Heart right ventricle (tissue), 16 donors: Measurements from ENCODE around the gene PRCP. TPM values are rescaled to one million over a fixed set of nuclear protein-coding genes. Genes with fewer than 3 reads are reported as not detected.

Experiments
- ATAC-seq, 8 donors: fragments of 200-7000 bp; cut with Tn5 transposase; one replicate each; pipeline ENCODE4 v1.9.1; 2020; ENCODE audit warnings: mild to moderate bottlenecking in 8 of 8, moderate library complexity in 8 of 8, moderate number of reproducible peaks in 1 of 8
- DNase-seq, 2 donors: peaks; one replicate each; pipeline ENCODE4 v3.0.0-alpha.2; 2020
- H3K27ac ChIP-seq, 10 donors: fragments of 200-600 bp; sonication (generic) in 2 of 10; one replicate each; pipeline versions ENCODE4 v1.5.0 to v1.8.0; 2020 to 2022; ENCODE audit warnings: mild to moderate bottlenecking in 3 of 10
- H3K27me3 ChIP-seq, 7 donors: fragments of 200-600 bp; one replicate each; pipeline ENCODE4 v1.8.0; 2021 to 2022; ENCODE audit warnings: mild to moderate bottlenecking in 2 of 7
- H3K36me3 ChIP-seq, 9 donors: fragments of 200-600 bp; sonication (generic) in 1 of 9; one replicate each; pipeline versions ENCODE4 v1.5.0 to v1.8.0; 2020 to 2022; ENCODE audit warnings: mild to moderate bottlenecking in 2 of 9
- H3K4me1 ChIP-seq, 9 donors: fragments of 200-600 bp; sonication (generic) in 1 of 9; one replicate each; pipeline versions ENCODE4 v1.5.0 to v1.8.0; 2020 to 2022; ENCODE audit warnings: mild to moderate bottlenecking in 4 of 9
- H3K4me3 ChIP-seq, 10 donors: fragments of 200-600 bp; sonication (generic) in 2 of 10; one replicate each; pipeline versions ENCODE4 v1.5.0 to v1.8.0; 2020 to 2022; ENCODE audit warnings: mild to moderate bottlenecking in 7 of 10, moderate library complexity in 2 of 10
- H3K9me3 ChIP-seq, 11 donors: fragments of 200-600 bp in 10 of 11; sonication (generic) in 2 of 11; one replicate each; pipeline versions ENCODE4 v1.5.0 to v1.8.0; 2013 to 2022; ENCODE audit warnings: mild to moderate bottlenecking in 2 of 11, control low read depth in 1 of 11, moderate library complexity in 1 of 11
- CTCF ChIP-seq, 9 donors: fragments of 200-600 bp; sonication (generic) in 2 of 9; IDR thresholded peaks; one replicate each; pipeline versions ENCODE4 v1.5.0 to v1.8.0; 2021 to 2022; ENCODE audit warnings: antibody characterized with exemption in 9 of 9, mild to moderate bottlenecking in 5 of 9, moderate library complexity in 1 of 9
- WGBS, 2 donors: extraction: QIAGEN DNeasy Blood & Tissue Kit; methylation state at CpG; one replicate each; pipeline ENCODE4 v1.1.7; 2013; ENCODE audit warnings: inconsistent platforms in 1 of 2; 5-methylcytosine and 5-hydroxymethylcytosine counted together
- intact Hi-C, 10 donors: fragments of 100-400 bp; cut with DNase I; formaldehyde crosslinking; loops; one replicate each; pipeline versions ENCODE4 v1.11.1 to v1.14.2; 2022
- polyA plus RNA-seq, 2 donors: library from polyadenylated mRNA; stranded (reverse); fragments of 200-250 nt; gene quantifications; one replicate each; pipeline ENCODE4 v1.2.3, GENCODE V29; 2013
- total RNA-seq, 10 donors: library from RNA; stranded (reverse); fragmentation: NEBNext Ultra II Directional in 3 of 10; extraction: Animal tissue kit (Norgen Biotek cat#: 25700) in 3 of 10; gene quantifications; one replicate each; pipeline versions ENCODE4 v1.2.1 to v1.2.4, GENCODE V29; 2021 to 2023
- donor health status: Arrhythmogenic right ventricular cardiomyopathy.
- donor health status: ischemic (EF 13 %, LVEDD 7.1; RV severe dilation, severe dysfunction).
- donor health status: healthy with polysubstance abuse.
- donor health status: DM: no; HTN: yes; CAD: no.
- donor health status: DM: no; HTN: no; CAD: no.
- donor health status: ischemic (EF 25% LVEDD 6.9; RV normal size, moderate dysfunction).
- donor health status: ischemic (EF 25% LVEDD 5.7; RV mildly dilated, moderate dysfunction).
- donor health status: healthy.
- donor health status: DM: yes; HTN: yes; CAD: no.
- donor health status: Ischemic cardiomyopathy.
- donor health status: ischemic (EF 35%, LVEDD 5.7; RV mildly dilated, moderate dysfunction).
- donor health status: nonischemic (EF 11% LVEDD 7.7; RV severe dilation, severe dysfunction).
- donor health status: DM: yes; HTN: yes; CAD: no.
- donor health status: PGD.
- donor health status: ischemic (EF 29% LVEDD 5.4; RV normal size, mild dysfunction).
- donor health status: nonischemic (EF 23%, LVEDD 6.1; RV moderate dilation, normal function).

Gene PRCP
- total and polyA plus RNA-seq, 12 donors = 18.0 to 89.8 (median 40.8) TPM

DNA sequence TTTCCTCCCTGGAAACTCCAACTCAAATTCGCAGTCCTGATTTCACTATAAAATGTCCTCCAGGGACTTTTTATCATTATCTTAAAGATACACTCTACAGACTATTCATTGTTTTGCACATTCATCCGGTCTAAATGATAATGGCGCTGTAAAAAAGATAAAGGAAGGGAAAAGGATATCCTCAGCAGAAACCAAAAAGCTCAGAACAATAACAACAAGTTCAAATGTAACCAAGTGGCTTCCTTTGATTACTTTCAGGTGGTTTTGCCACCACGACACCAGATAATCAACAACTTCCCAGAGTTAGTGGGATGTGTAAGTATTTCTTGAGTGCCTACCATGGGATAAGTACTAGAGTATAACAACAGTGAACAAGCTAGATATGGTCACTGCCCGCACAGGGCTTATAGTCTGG is 26.3 kb downstream of the PRCP start:
- Histone ChIP-seq H3K4me3 (no peak overlapping the region), H3K27me3 (no peaks in the 10 kb centered on the region), H3K27ac (peak overlapping the region in 4 of 10 donors; percentile 5 to 66 (median 44)), H3K36me3 (peaks cover 0 to under 1% (median 0%) of the 10 kb centered on the region in 9 donors), H3K4me1 (peaks cover 0 to 51% (median 29%) of the 10 kb centered on the region in 9 donors), H3K9me3 (no peaks in the 10 kb centered on the region)
- no peak for DNase-seq
- ATAC-seq = peak in 7 of 8 donors; percentile 15 to 79 (median 49)
- intact Hi-C loops = no loop called here
- TF ChIP-seq CTCF (IDR thresholded peaks at IDR 0.05) = no peak
- 45 to 47% methylated on average over 5 of the region's 5 CpGs for WGBS, 2 donors

DNA sequence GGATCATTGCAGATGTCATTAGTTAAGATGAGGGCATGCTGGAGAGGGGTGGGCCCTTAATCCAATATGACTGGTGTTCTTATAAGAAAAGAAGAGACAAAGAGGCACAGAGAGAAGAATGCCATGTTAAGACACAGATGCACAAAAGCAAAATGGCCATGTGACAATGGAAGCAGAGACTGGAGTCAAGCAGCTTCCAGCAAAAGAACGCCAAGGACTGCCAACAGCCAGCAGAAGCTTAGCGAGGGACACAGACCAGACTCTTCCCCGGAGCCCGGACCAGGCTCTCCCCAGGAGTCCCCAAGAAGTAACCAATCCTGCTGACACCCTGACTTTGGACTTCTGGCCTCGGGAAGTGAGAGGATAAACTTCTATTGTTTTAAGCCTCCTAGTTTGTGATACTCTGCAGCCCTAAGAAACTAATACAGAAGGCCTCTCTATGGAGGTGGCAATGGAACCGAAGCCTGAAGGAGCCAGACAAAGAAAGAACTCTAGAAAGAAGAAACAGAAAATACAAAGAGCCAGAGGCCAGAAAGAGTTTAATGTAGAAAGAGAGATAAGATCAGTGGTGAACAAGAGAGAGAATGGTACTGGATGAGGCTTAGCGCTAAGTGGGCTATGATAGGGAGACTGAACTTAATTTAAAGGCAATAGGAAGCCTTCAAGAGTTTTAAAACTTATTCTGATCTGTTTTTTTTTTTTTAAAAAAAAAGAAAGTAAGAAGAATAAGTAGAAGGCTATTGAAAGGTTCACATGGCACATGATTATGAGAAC is 27.7 kb downstream of the PRCP start:
- Histone ChIP-seq H3K27me3 (no peaks in the 10 kb centered on the region), H3K9me3 (no peaks in the 10 kb centered on the region), H3K4me1 (peaks cover 0 to 63% (median 32%) of the 10 kb centered on the region in 9 donors), H3K27ac (peak overlapping the region in 3 of 10 donors; percentile 12 to 66 (median 36)), H3K36me3 (no peaks in the 10 kb centered on the region), H3K4me3 (no peak overlapping the region)
- no peak for TF ChIP-seq CTCF (IDR thresholded peaks at IDR 0.05)
- WGBS, 2 donors = 78% methylated on average over 7 of the region's 7 CpGs
- intact Hi-C loops = no loop called here
- DNase-seq (no peak), ATAC-seq (no peak)

GRCh38 chr11:82871646-82872045 is 28.6 kb downstream of the PRCP start:
- Histone ChIP-seq H3K27me3 (no peaks in the 10 kb centered on the region), H3K4me1 (peaks cover 0 to 70% (median 39%) of the 10 kb centered on the region in 9 donors), H3K27ac (no peak overlapping the region), H3K9me3 (no peaks in the 10 kb centered on the region), H3K4me3 (no peak overlapping the region), H3K36me3 (no peaks in the 10 kb centered on the region)
- TF ChIP-seq CTCF (IDR thresholded peaks at IDR 0.05) = no peak
- ATAC-seq = no peak
- 95 to 99% methylated on average over 2 of the region's 2 CpGs for WGBS, 2 donors
- no peak for DNase-seq
- intact Hi-C loops = no loop called here

GRCh38 chr11:82869657-82870056 is 30.6 kb downstream of the PRCP start:
- Histone ChIP-seq H3K4me3 (no peak overlapping the region), H3K4me1 (peaks cover 0 to 71% (median 39%) of the 10 kb centered on the region in 9 donors), H3K36me3 (no peaks in the 10 kb centered on the region), H3K9me3 (no peaks in the 10 kb centered on the region), H3K27me3 (no peaks in the 10 kb centered on the region), H3K27ac (peak overlapping the region in 2 of 10 donors; percentile 3 to 22)
- TF ChIP-seq CTCF (IDR thresholded peaks at IDR 0.05) = no peak
- DNase-seq (no peak), ATAC-seq (peak in 2 of 8 donors; percentile 57 to 64)
- intact Hi-C loops = loop anchor here in 6 of 10 donors (5.0 to 10.0 kb wide), 6 partner anchors 33 to 155 kb away; partner anchors contain the start of genes DDIAS (in 5 of the 6) and PRCP (in 5 of the 6)
